Activated effector memory CD4-positive, alpha-beta T cell treated with anti-CD3 and anti-CD28 coated beads, Interleukin-2, amount 50 U/mL, for 16 hours (primary cell): ENCODE data around the gene CACNA1B.

Source experiments
- DNase-seq: peaks from one replicate; pipeline ENCODE4 v3.0.0-alpha.2; 2020

Gene CACNA1B

DNA sequence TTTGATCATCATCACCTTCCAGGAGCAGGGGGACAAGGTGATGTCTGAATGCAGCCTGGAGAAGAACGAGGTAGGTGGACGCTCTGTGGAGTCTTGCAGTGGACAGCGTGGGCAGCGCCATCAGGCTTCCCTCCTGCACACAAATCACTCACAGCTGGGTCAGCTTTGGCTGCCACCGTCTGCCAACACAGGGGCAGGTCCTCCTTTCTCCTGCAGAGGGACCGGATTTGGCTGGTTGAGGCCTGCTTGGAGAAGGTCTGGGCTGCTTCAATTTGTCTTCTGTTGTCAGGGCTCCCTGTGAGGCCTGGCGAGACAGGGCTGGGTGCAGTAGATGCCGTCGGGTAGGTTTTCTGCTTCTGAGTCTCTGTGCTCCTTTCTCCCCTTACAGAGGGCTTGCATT lies 180.6 kb downstream of the CACNA1B start:
- peak; percentile 28 for DNase-seq

DNA sequence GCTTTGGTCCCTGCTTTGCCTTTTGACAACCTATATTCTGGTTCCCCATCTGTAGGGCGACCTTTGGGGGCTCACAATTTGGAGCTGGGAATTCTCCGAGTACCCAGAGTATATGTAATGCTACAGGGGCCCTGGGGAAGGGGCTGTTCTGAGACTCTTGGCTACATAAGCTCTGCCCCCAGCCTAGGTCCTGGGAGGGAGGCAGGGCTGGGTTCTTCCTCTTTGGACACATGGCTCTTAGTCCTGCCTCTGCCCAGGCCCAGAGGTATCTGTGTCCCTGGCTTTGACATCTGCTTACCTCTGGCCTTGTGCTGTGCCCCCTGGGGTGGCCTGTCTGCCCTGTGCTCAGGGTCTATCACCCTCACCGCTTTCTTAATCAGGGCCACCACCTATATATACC lies 181.6 kb downstream of the CACNA1B start:
- peak; percentile 34 for DNase-seq

DNA sequence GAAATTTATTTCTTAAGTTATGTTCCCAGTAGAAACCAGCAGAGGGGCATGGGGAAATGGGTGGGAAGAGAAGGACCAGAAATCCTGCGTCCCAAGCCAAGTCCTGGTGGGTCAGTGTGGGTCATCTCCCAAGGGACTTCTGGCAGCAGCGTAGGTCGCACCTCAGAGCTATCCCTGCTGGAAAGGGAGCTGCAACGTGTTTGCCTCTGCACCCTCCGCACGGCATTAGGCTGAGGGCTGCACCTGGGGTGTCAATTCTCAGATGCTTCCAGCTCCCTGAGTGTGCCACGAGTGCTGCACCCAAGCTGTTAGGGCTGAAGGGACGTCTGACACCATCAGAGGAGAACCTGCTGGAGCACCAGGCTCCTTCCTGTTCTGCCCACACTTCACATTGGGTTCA lies 182.8 kb downstream of the CACNA1B start:
- peak; percentile 24 for DNase-seq

DNA sequence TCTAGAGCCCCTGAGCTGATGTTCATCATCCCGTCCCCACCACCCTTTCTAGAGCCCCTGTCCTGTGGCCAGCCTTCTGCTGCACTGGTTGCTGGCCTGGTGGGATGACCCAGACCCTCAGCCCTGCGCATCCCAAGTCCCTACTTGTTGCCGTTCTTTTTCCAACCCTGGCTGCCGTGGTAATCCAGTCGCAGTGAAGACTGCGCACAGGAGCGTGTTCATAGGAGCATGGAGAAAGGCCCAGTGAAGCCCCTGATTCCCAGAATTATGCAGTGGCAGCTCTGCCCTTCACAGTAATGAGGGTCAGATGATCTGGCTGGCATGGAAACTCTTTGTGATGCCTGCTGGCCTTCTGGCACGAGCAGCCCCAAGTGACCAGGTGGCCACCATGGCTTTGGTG lies 183.3 kb downstream of the CACNA1B start:
- peak; percentile 34 for DNase-seq

DNA sequence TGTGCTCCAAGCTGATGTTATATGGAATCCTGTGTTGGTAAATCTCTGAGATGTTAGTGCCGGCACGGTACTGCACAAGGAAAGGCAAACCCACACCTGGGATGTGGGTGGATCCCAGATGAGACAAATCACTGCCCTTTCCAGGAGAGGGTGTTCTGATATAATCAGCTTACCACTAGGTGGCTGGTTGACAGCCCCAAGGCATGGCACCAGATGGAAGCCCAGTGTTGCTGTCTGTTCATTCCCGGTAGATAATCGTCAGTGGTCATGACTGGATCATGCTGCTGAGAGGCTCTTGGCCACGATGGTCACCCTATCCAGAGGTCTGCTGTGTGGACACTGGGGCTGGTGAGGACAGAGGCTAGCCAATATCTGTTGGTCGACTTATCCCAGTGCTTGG lies 184.0 kb downstream of the CACNA1B start:
- peak; percentile 22 for DNase-seq

DNA sequence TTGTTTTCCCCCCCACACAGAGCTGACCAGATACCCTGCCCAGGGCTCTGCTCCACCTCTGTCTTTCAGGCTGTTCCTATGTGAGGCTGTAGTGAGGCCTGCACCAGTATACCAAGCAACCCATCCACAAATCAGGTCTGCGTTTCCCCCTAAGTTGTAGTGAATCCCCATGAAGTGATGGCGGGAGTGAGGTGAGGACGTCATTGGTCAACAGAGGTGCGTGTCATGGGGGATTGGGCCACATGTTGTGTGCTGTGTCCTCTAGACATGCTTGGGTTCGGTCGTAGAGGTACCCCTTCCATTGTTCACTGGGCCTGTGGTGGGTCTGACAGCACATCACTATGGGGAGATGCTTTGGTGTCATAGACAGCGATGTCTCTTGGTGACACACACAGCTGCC lies 184.6 kb downstream of the CACNA1B start:
- DNase-seq: peak; percentile 27

DNA sequence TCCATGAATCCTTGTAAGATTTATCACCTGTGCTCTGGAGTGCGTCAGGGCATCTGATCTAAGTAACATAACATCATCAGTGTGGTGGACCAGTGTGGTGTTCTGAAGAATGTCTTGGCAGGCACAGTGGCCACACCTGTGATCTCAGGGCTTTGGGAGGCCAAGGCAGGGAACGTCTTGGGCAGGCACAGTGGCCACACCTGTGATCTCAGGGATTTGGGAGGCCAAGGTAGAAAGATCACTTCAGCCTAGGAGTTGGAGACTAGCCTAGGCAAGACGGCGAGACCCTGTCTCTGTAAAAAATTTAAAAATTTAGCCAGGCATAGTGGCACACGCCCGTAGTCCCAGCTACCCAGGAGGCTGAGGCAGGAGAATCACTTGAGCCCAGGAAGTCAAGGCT lies 185.5 kb downstream of the CACNA1B start:
- DNase-seq: peak; percentile 36

DNA sequence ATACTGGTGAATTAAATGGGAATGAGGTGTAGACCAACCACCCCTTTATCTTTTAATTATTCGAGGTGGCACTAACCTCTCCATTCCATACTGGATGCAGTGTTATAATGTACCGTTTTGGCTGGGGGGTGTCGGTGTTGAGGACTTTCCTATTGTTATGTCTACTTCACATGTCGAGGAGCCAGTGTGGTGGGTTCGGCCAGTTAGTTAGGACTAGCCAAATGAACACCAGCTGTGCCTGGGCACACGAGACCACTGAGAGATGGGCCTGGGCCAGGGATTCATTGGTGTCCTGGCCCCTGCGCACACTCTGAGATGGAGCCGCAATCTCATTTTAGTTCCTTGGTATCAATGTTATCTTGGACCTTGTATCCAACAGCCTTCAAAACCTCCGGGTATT lies 186.2 kb downstream of the CACNA1B start:
- peak; percentile 12 for DNase-seq

DNA sequence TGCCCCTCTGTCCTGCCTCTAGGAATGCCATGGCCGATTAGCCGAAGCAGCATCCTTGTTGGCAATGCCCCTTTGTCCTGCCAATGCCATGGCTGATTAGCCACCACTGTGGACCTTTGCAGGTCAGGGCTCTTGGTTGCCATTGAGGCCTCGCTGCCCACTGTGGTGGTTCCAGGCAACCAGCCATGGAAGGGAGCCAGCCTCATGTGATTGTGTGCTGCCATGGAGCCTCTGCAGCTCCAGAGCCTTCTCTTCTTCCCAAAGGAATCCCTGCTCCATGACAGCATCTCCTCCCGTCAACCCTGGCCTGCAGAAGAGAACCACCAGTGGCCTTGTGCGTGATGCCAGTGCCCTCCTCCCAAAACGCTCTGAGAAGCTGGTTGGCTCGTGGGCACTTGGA lies 187.0 kb downstream of the CACNA1B start:
- no peak for DNase-seq

DNA sequence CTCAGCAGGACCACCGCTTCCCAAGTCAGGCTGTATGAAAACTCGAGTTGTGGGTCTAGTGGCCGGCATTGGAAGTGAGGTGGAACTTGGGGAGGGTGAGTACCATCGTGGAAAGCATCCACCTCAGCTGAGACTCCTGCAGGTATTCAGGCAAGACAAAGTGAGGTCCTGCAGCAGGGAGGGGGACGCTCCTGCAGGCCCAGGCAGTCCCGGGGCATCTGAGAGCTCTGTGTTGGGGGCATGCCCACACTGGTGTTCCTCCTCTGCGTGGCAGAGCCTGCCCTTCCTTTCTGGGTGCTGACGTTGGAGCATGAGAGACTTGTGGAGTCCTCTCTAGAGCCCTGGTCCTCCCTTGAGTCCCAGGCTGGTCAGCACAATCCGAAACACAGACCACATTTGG lies 187.7 kb downstream of the CACNA1B start:
- peak; percentile 36 for DNase-seq

DNA sequence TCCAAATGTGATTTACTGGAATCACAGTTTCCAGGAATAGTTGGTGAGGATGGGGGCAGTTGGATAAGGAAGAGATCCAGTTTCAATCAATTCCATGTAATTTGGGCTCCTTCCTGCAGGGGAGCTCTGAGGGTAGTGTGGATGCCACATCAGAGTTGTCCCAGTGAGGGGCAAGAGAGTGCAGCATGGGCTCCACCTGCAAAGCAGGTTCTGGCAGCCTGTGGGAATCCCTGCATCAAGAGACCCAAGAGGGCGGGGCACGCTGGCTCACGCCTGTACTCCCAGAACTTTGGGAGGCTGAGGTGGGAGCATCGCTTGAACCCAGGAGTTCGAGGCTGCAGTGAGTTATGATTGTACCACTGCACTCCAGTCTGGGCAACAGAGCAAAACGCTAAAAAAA lies 188.5 kb downstream of the CACNA1B start:
- DNase-seq: peak; percentile 27

DNA sequence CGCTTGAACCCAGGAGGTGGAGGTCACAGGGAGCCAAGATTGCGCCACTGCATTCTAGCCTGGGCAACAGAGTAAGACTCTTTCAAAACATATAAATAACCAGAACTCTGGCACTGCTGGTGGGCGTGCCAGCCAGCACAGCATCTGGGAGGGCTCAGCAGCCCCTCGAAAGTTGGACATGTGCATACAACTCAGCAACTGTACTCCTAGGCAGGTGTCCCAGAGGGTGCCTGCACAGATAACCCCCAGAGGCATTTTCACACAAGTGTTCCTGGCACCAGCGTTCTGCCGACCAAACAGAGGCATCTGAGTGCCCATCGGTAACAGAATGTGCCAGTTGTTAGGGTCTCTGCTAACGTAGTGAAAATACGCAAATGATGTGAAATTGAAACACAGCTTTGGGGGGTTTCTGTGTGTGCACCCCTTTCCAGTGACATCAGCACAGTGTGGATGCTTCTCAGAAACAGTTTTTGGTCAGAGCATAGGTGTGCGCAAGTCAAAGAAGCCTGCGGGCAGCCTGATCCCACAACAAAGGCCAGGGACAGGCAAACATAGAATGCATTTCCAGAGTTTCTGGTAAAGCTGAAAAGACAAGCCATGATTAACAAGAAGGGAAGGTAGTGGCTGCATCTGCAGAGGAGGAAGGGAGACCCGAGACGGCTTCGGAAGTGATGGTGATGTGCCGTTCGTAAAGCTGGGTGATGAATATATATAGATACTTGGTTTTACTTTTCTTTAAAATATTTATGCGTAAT lies 190.2 kb downstream of the CACNA1B start:
- DNase-seq: peak; percentile 27

DNA sequence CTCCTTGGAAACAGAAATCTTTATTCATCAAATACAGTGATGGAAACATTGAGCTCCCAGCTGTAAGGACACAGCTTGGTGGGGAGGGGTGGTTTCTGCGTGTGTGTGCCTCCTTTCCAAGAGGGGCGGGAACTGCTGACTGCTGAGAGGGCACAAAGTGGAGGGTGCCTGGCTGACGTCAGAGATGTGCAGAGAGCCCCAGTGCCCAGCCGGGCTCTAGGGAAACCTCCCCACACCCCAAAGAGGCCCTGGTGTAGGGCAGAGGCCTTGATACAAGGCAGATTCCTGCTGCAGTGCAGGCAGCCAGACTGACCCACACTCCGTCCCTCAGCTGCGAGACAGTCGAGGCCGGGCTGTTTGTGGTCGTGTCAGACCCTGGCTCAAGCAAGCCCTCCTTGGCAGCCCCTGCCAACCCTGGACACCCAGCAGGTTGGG lies 191.0 kb downstream of the CACNA1B start:
- peak; percentile 56 for DNase-seq

DNA sequence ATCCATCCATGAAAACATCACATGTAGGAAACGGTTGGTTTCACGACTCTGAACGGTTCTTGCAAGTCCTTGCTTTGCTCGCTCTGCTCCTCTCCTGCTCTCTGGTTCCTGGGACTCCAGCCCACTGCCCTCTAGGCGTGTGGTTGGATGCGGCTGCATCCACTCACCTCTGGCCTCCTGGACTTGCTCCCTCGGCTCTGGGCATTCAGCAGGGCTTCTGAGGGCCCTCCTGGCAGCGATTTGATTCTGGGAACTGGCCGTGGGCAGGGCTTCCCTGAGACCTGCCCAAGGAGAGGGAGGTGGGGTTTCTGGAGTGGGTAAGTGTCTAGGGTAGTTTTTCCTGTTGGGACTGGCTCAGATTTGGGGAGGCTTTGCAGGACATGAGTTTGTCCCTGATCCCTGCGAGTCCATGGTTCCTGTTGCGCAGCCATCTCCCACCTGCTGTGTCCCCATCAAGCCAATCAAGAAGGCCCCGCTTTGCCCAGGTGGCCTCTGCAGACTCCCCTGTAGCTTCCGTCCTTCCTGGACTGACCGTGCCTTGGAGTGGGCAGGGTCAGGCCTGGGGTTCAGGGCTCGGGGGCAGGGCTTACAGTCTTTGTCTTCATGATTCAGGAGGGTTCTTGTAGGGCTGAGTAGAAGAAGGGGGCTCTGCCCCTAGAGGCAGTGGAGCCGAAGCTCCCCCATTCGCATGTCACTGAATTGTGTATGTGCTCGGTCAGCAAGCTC lies 192.3 kb downstream of the CACNA1B start:
- peak; percentile 30 for DNase-seq

DNA sequence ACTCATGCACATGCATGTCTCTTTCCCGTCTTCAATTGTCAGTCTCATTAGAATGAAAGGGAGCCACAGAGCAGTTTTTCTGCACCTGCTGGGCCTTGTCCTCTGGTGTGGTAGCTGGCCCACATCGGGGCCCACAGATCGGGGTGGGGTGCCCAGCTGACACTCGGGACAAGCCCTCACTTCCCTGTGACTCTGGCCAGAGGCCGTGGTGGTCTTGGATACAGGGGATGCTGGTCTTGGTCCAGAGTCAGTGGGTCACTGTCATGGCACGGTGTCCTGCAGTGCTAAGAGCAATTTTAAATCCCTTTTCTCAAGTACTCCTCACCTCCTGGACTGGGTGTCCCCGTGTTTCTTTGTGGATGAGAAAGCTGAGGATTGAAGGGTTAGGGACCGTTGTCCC lies 193.2 kb downstream of the CACNA1B start:
- peak; percentile 36 for DNase-seq

DNA sequence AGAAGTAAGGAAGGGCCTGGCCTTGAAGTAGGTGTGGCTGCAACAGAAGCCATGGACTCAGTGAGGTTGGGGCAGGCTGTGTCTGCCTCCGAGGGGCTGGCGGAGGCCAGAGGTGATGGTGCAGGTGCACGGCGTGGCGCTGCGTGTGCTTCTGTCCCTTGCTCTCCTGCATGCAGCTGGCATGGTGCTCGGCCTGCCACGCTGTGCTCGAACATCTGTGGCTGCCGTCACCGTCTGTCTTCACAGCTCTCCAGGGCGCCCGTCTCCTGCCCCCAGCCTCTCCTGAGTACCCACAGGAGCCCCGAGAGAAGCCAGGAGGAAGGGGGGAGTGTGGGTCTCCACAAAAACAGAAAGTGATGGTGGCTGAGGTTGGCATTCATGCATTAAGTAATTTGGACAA lies 193.7 kb downstream of the CACNA1B start:
- DNase-seq: peak; percentile 44

DNA sequence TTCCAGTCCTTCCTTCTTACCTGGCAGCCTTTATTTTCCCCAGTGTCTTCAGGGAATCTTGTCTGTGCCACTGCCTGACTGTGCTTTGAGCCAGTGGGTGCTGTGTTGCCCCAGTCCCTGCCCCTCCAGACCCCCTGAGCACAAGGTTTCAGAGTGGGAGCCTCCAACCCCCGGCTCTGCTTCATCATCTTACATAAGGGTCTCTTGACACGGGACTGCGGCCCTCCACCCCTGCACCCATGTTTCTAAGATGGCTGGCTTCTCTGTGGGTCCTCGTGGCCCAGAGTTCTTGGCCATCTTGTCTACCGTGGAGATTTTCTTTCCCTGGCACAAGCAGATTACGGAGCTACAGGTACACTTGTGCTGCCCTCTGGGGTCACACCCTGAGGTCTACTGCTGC lies 194.1 kb downstream of the CACNA1B start:
- peak; percentile 42 for DNase-seq

DNA sequence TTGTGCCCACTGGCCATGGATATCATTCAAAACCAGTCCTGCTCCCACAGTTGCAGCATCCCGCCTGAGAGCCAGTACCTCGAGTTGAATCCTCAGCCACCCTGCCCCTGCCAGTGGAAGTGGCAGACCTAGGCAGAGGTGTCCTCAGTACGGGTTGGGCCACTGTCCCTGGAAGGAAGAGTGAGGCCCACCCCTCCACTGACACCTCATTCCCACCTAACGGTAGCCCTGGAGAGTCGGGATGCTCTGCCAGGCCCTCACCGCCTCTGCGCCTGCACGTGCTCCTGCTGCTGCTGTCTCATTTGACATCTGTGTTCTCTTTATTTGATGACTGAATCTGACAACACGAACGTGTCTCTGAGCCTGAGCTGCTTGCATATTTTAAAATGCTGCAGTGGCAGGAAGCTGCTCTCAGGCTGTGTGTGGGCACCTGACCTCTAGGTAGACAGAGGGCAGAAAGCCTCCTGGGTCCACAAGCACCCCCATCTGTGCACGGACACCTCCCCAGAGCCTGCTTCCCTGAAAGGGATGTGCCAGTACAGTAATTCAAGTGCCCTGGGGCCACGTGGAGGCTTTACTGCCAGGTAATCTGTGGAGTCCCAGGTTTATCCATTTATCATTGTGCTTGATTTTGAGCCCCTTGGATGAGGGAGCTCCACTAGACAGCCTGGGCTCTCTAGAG lies 194.7 kb downstream of the CACNA1B start:
- DNase-seq: peak; percentile 51

DNA sequence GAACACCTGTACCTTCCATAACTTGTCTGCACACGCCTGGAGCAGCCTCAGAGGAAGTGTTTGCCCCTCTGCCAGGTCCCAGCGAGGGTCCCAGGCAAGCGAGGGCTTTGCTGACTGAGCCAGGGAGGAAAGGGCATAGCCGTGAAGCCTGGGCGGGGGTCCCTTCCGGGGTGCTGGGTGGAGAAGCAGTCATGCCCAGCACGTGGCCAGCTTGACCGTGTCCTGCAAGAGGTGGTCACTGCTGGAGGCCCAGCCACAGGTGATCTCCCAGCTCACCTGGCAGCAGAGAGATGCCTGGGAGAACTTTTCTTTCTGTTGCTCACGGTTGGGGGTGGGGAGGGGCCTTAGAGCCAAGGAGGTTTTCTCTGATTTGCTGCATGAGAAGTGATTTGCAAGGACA lies 195.3 kb downstream of the CACNA1B start:
- peak; percentile 33 for DNase-seq

DNA sequence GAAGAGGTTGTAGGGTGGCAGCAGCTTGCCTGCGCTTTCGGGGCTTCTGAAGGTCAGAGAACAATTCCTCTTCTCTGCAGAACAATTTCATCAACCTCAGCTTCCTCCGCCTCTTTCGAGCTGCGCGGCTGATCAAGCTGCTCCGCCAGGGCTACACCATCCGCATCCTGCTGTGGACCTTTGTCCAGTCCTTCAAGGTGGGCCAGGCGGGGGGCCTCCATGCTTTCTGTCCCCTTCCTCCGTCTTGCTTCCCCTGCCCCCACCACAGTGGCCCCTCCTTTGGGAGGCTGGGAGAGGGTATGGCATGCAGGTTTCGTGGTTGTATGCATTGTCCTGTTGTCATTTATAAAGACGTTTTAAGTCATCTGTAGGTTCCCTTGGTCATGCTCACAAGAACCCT lies 195.8 kb downstream of the CACNA1B start:
- peak; percentile 34 for DNase-seq

DNA sequence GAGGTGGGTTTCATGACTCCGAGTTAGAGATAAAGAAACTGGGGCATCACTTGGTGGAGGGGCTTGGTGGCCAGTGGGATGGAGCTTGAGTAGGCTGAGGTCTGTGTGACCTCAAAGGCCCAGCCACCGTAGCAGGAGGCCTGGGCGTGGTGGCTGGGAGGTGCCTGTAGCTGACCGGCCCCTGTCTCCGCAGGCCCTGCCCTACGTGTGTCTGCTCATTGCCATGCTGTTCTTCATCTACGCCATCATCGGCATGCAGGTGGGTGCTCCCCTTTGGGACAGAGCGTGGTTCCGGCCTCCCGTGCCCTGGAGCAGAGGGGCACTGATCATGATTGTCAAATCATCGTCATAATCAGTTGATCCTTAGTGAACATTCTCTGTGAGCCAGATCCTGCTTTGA lies 196.2 kb downstream of the CACNA1B start:
- peak; percentile 14 for DNase-seq

DNA sequence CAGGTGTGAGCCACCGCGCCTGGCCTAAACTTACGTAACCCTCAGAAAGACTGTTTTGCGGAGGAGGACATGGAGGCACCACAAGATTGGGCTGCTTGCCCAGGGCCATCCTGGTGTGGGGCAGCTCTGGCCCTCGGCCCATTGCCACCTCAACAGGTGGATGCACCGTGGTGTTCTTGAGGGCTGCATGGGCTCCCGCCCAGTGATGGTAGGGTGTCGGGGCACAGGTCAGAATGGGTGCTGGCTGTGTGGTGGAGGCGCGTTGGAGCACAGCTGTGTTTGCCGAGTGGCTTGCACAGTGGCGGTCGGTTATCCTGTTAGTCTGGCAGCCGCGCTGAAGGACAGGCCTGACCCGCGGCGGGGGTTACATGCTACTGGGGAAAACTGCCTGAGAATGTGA lies 196.9 kb downstream of the CACNA1B start:
- DNase-seq: peak; percentile 33

DNA sequence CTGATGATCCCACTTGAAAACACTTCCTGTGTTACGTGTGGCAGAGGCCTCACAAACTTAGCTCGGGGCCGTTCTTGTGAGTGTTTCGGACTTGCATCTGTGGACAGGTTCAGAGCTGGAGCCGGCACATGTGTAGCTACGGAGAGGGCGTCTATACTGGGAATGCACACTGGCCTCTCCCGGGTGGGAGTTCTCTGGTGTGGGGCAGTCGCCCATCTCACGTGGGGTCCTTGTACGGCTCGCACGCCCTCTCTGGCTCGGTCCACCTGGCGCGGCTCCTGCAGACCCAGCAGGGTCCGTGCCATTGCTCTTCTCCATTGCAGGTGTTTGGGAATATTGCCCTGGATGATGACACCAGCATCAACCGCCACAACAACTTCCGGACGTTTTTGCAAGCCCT lies 197.9 kb downstream of the CACNA1B start:
- DNase-seq: peak; percentile 36
